ENCODE measurements around the gene SFRP5. TPM values are rescaled to one million over a fixed set of nuclear protein-coding genes. Genes with fewer than 3 reads are reported as not detected.
A peak's percentile ranks its signal among the peaks of the same experiment; 100 is the strongest.

SFRP5 gene, protein sequence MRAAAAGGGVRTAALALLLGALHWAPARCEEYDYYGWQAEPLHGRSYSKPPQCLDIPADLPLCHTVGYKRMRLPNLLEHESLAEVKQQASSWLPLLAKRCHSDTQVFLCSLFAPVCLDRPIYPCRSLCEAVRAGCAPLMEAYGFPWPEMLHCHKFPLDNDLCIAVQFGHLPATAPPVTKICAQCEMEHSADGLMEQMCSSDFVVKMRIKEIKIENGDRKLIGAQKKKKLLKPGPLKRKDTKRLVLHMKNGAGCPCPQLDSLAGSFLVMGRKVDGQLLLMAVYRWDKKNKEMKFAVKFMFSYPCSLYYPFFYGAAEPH
- under 1 TPM; 0.22 to 0.27 TPM for total RNA-seq

DNA sequence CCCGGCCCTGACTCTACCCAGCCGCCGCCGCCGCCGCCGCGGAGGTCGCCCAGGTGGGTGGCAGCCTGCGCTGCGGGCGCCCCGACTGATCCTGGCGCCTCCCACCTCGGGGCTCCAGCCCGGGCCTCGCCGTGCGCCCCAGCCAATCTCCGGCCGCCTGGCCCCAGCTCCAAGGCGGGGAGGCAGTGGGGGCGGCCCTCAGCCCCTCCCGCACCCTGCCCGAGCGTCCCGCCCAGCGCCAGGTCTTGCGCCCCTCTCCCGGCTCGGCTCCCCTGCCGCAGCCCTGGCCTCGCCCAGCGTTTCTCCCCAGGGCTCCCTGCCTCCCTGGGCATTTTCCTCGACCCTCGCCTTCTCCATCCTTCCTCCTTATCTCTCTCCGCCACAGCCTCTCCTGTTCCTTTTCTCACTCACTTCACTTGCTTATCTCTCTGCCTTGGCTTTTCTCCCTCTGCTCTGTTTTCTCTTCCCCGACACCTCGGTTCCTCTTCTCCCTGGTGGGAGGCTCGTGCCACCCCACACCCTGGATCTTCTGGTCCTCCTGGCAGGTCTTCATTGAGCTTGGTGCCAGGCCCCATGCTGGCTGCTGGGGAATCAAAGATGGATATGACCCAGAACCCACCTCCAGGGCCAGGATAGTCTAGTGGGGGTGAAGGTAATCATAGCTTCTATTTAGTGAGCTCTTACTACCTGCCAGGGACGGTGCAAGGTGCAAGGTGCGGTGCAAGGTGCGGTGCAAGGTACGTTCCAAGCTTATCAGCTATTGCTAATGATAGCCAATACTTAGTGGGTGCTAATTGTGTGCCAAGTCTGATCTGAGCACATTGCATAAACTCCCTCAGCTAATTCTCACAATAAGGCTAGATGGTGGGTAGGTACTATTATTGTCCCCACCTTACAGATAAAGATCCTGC is at the start of gene SFRP5:
Gene SFRP5, minus strand, starts transcription at position 87 of the 911 bp plus-strand sequence. CDS start 166 bp downstream, outside the sequence.
- Mint-ChIP-seq H3K27ac (no peak within 1 kb of the TSS), H3K9me3 (no peaks in the 10 kb centered on the region)

DNA sequence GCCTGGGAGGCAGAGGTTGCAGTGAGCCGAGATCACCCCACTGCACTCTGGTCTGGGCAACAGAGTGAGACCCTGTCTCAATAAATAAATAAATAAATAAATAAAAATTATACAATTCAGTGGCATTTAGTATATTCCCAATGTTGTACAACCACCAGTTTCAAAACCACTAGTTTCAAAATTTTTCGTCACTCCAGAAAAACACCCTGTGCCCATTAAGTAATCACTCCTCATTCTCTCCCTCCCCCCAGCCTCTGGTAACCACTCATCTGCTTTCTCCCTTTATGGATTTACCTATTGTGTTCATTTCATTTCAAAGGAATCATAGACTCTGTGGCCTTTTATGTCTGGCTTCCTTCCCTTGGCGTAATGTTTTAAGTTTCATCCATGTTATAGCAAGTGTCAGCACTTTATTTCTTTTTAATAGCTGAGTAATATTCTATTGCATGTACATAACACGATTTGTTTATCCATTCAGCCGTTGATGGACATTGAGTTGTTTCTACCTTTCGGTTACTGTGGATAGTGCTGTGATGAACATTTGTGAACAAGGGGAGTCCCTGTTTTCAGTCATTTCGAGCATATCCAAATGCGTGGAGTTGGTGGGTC is 48.4 kb upstream of the SFRP5 start:
- H3K4me1 Mint-ChIP-seq: no peaks in the 10 kb centered on the region
- H3K36me3 Mint-ChIP-seq: no peaks in the 10 kb centered on the region
- no peaks in the 10 kb centered on the region for H3K9me3 Mint-ChIP-seq
- H3K4me3 Mint-ChIP-seq: no peak overlapping the region
- no peak for DNase-seq
- no peaks in the 10 kb centered on the region for H3K27me3 Mint-ChIP-seq
- no peak overlapping the region for H3K27ac Mint-ChIP-seq

More for the DNA sequence above, at the start of gene SFRP5:
- Mint-ChIP-seq H3K4me1 (peaks cover 11% of the 10 kb centered on the region), H3K4me3 (peak within 1 kb of the TSS; percentile 79), H3K36me3 (no peaks in the 10 kb centered on the region), H3K27me3 (peaks cover 27% of the 10 kb centered on the region)
- peak; percentile 22 for DNase-seq

DNA sequence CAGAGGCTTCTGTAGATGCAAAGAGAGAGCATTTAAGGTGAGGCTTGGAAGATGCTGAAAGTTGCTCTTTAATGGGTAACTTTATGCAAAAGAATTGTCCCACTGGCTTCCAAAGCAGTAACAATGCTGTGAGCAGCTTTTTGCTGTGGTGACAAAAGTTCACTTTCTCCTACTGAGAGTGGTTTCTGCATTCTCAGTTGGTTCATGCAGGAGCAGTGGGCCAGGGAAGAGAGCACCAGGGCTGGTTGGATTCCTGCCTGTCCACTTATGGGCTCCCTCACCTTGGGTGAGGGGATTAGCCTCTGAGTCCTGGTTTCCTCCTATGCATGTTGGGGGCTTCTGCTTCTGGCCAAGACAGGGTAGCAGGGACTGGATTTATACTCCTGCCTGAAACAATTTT is 46.8 kb upstream of the SFRP5 start:
- DNase-seq: no peak
- Mint-ChIP-seq H3K4me1 (no peaks in the 10 kb centered on the region), H3K9me3 (no peaks in the 10 kb centered on the region), H3K27ac (no peak overlapping the region), H3K4me3 (no peak overlapping the region), H3K27me3 (no peaks in the 10 kb centered on the region), H3K36me3 (no peaks in the 10 kb centered on the region)

DNA sequence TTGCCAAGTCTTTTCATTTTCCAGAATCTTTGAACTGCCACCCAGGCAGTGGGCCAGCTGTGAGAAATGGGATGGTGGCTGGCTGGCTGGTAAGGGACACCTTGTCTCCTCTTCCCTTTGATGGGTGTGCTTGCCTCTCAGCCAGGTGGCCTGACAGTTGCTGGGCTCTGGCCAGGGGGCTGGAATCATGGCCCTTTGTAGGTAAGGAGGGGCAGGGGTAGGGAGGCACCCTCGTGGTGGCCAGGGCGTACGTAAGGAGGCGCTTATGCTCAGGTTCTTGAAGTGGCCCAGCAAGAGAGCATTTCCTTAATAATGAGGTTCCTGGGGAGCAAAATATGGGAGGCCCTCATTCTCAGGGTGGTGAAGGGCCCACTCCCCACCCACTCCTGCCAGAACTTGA is 44.8 kb upstream of the SFRP5 start:
- Mint-ChIP-seq H3K27me3 (no peaks in the 10 kb centered on the region), H3K4me3 (no peak overlapping the region), H3K27ac (no peak overlapping the region), H3K36me3 (no peaks in the 10 kb centered on the region), H3K9me3 (no peaks in the 10 kb centered on the region), H3K4me1 (peaks cover 3% of the 10 kb centered on the region)
- DNase-seq: no peak

DNA sequence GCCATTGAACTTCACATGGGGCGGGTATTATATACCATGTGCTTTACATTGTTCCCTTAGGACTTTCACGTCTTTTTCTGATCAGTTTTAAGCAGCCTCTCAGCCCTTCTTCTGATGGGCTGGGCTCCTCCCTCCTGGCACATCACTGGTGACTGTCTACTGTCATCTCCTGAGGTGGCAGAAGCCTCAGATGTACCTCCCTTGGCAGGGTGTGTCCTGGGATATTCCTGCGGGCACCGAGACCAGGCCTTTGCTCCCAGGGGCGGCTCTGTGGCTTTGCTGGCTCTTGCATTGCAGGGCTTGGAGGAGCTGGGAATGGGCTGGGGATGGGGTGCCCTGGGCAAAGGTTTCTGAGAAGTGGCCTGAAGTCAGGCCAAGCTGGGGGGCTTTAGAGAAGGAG is 43.2 kb upstream of the SFRP5 start:
- no peak overlapping the region for H3K4me3 Mint-ChIP-seq
- no peaks in the 10 kb centered on the region for H3K27me3 Mint-ChIP-seq
- H3K4me1 Mint-ChIP-seq: peaks cover 3% of the 10 kb centered on the region
- H3K9me3 Mint-ChIP-seq: no peaks in the 10 kb centered on the region
- H3K36me3 Mint-ChIP-seq: no peaks in the 10 kb centered on the region
- no peak for DNase-seq
- no peak overlapping the region for H3K27ac Mint-ChIP-seq

DNA sequence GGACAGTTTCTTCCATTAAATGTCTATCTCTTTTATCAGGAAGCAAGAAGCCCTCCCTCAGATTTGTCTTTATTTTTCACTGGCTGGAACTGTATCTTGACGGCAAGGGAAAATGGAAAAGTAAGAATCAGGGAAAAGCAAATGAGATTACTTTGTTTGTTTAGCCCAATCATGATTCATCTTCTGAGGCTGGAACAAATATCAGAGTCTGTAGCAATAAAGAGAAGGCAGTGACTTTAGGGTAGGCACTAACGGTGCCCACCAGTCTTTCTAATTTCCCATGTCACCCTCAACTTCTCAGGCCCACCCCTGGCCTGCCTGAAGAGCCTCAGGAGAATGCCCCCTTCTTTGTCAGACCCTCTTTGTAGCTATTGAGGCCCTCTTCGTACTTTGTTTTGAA is 41.5 kb upstream of the SFRP5 start:
- H3K27ac Mint-ChIP-seq: no peak overlapping the region
- no peak for DNase-seq
- no peaks in the 10 kb centered on the region for H3K36me3 Mint-ChIP-seq
- no peaks in the 10 kb centered on the region for H3K27me3 Mint-ChIP-seq
- no peak overlapping the region for H3K4me3 Mint-ChIP-seq
- peaks cover 3% of the 10 kb centered on the region for H3K4me1 Mint-ChIP-seq
- H3K9me3 Mint-ChIP-seq: no peaks in the 10 kb centered on the region

DNA sequence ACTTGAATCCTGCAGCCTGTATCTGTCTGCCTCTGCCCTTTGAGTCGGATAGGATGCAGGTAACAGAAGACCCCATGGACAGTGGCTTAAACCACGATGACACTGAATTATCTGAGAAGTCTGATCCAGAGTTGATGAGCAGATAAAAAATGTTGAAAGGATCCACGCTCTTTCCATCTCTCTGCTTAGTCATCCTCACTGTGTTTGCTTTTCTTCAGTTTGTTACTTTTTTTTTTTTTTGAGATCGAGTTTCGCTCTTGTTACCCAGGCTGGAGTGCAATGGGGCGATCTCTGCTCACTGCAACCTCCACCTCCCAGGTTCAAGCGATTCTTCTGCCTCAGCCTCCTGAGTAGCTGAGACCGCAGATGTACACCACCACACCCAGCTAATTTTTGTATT is 40.9 kb upstream of the SFRP5 start:
- Mint-ChIP-seq H3K27ac (no peak overlapping the region), H3K9me3 (no peaks in the 10 kb centered on the region), H3K27me3 (no peaks in the 10 kb centered on the region), H3K36me3 (no peaks in the 10 kb centered on the region), H3K4me1 (peaks cover 3% of the 10 kb centered on the region), H3K4me3 (no peak overlapping the region)
- DNase-seq: no peak

DNA sequence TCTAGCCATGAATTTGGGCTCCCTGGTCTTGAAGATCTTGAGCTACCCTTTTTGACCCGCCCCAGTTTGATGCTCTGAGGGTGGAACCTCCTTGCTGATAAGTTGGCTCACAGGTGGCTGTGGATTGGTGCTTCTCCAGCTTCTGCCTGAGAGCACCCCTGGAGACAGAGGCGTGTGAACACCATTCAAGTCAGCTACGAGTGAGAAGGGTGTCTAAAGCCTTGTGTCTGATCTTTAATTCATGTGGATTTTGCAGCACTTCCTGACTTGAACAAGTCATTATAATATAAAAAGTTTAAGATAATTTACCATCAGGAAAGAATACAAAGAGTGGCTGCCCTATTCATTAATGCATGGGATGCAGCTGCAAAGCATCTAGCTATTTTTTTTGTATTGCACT is 40.2 kb upstream of the SFRP5 start:
- Mint-ChIP-seq H3K36me3 (no peaks in the 10 kb centered on the region), H3K4me1 (peaks cover 3% of the 10 kb centered on the region), H3K9me3 (no peaks in the 10 kb centered on the region), H3K27me3 (no peaks in the 10 kb centered on the region), H3K4me3 (no peak overlapping the region), H3K27ac (no peak overlapping the region)
- no peak for DNase-seq

DNA sequence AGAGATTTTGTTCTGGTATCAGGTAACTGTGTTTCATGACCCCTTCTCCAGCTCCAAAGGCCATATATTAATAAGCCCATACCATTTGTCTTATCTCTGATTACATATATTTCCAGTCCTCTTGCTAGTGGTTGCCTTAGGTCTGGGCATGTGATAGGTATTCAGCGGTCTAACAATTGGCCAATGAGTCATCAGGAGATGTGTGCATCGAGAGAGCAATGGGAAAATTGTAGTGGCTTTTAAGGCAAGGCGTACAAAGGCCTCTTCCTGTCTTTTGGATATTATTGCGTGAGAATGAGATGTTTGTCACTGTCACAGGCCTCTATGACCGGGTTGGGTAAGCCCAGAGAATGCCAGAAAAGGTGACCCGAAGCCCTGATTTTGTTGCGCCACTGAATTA is 38.6 kb upstream of the SFRP5 start:
- DNase-seq: no peak
- peaks cover 3% of the 10 kb centered on the region for H3K4me1 Mint-ChIP-seq
- H3K36me3 Mint-ChIP-seq: no peaks in the 10 kb centered on the region
- no peak overlapping the region for H3K27ac Mint-ChIP-seq
- H3K4me3 Mint-ChIP-seq: no peak overlapping the region
- H3K9me3 Mint-ChIP-seq: no peaks in the 10 kb centered on the region
- H3K27me3 Mint-ChIP-seq: no peaks in the 10 kb centered on the region

DNA sequence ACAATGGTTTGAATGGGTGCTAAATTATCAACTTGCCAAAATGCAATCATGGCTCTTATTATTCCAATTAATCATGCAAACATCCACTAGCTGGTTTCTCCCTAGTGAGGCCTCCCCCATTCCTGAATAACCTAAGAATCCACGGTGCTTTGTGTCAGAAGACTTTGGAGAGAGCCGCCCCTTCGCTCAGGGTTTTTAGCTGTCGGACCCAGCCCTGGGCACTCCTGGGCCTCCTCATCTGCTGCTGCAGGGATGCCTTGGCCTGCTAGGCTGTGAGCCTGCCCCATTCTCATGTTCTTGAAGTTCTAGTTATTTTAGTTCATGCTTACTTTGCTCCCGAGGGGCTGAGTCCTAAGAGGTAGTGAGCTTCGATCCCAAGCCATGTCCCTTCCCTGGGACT is 34.1 kb upstream of the SFRP5 start:
- no peak for DNase-seq
- no peaks in the 10 kb centered on the region for H3K9me3 Mint-ChIP-seq
- H3K36me3 Mint-ChIP-seq: no peaks in the 10 kb centered on the region
- H3K27ac Mint-ChIP-seq: no peak overlapping the region
- no peaks in the 10 kb centered on the region for H3K27me3 Mint-ChIP-seq
- H3K4me1 Mint-ChIP-seq: no peaks in the 10 kb centered on the region
- H3K4me3 Mint-ChIP-seq: no peak overlapping the region

DNA sequence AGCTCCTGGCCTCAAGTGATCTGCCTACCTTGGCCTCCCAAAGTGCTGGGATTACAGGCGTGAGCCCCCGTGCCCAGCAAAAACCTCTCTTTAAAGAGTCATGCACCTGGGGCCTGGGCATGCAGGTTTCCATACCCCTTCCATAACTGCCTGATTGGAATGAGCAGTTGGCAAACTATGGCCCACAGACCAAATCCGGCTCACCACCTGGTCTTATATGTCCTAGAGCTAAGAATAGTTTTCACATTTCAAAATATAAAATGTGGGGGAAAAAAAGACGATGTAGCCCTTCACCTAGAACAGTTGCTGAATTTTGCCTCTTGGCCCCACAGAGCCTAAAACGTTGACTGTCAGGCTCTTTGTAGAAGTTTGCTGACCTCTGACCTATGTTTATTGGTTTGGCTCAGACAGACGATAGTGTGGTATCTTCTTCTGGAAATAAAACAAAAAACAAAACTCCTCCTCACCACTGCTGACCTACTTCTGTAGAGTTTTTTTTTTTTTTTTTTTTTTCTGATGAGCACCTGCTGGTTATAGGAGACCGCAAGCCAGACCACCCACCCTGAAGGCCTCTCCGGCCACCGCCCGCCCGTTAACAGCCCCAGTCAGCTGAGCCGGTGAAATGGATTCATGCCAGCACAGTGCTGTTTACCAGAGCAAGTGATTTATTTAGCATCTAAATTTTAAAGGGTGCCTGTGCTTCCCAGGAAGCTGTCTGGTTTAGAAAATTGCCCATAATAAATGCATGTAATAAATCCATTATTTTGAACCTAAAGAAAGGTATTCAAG is 33.5 kb upstream of the SFRP5 start:
- no peak overlapping the region for H3K4me3 Mint-ChIP-seq
- H3K9me3 Mint-ChIP-seq: no peaks in the 10 kb centered on the region
- no peaks in the 10 kb centered on the region for H3K27me3 Mint-ChIP-seq
- H3K27ac Mint-ChIP-seq: no peak overlapping the region
- no peaks in the 10 kb centered on the region for H3K4me1 Mint-ChIP-seq
- no peaks in the 10 kb centered on the region for H3K36me3 Mint-ChIP-seq
- DNase-seq: no peak

DNA sequence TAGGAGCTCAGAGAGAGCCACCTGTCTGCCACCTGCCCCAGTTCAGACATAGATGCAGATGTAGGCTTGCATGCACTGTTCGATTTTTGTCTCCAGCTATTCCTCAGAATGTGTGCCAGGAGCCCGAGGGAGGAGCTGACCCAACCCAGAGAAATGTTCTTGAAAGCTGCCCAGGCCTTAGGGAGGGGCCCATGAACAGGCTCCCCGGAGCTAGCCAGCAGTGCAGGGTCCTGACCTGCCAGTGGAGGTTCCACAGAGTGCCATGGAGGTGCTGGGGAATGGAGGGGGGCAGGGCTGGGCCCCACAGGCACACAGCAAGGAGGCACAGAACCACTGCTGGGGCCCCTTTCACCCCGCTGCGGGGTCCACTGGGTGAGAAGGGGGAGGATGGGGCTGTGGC is 29.6 kb upstream of the SFRP5 start:
- Mint-ChIP-seq H3K9me3 (peaks cover 14% of the 10 kb centered on the region), H3K4me1 (peaks cover 8% of the 10 kb centered on the region), H3K36me3 (peaks cover 8% of the 10 kb centered on the region), H3K4me3 (no peak overlapping the region), H3K27ac (no peak overlapping the region), H3K27me3 (no peaks in the 10 kb centered on the region)
- DNase-seq: no peak

DNA sequence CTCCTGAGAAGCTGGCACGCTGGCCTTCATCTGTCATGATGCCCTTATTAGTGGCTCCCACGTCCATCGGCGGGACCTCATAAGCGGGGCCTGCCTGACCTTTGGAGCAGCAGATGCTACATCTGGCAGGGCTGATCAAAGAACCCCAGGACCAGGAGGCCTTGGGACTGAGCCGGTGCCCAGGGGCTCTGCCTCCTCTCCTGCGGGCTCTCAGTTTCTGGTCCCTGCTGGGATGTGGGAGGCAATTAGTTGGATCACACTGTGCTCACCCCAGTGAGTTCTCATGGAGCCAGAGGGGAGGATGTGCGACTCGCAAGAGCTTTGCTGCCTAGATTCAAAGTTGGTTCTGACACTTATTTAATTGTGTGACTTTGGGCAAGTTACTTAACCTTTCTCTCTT is 28.7 kb upstream of the SFRP5 start:
- H3K9me3 Mint-ChIP-seq: peaks cover 14% of the 10 kb centered on the region
- no peak overlapping the region for H3K27ac Mint-ChIP-seq
- DNase-seq: no peak
- no peaks in the 10 kb centered on the region for H3K27me3 Mint-ChIP-seq
- no peak overlapping the region for H3K4me3 Mint-ChIP-seq
- peaks cover 15% of the 10 kb centered on the region for H3K4me1 Mint-ChIP-seq
- H3K36me3 Mint-ChIP-seq: peaks cover 9% of the 10 kb centered on the region

DNA sequence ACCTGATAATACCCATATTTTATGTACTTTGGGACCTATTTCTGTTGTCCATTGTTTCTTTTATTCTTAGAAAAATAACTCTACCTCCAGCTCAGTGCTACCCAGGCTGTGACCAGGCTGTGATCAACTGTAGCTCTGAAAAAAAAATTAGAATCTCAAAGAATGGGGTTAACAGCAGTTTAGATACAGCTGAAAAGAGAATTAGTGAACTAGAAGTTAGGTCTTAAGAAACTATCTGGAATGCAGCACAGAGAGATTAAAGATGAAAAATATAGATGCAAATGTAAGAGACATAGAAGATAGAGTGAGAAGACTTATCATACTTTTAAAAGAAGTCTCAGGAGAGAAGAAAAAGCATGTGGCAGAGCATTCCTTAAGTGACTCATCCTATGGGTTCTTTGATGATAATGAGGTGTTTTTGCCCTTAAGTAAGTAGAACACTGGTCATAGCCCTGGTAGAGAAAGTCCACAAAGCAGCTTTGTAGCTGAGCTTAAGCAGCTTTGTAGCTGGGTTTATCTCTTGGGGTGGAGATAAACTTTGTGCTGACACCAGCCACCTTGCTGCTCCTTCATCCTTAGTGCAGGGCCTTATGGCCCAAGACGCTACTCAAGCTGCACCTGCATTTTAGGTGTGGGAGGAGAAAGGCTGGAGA is 27.3 kb upstream of the SFRP5 start:
- no peak for DNase-seq
- H3K4me3 Mint-ChIP-seq: no peak overlapping the region
- peaks cover 9% of the 10 kb centered on the region for H3K36me3 Mint-ChIP-seq
- peaks cover 14% of the 10 kb centered on the region for H3K9me3 Mint-ChIP-seq
- peaks cover 15% of the 10 kb centered on the region for H3K4me1 Mint-ChIP-seq
- no peaks in the 10 kb centered on the region for H3K27me3 Mint-ChIP-seq
- H3K27ac Mint-ChIP-seq: no peak overlapping the region

Data from activated naive CD8-positive, alpha-beta T cell treated with anti-CD3 and anti-CD28 coated beads for 36 hours (primary cell).